ENCODE measurements around the gene NR4A1.

The NR4A1 gene

GRCh38 chr12:52083638-52083996, 32.4 kb downstream of the NR4A1 start:
- Histone ChIP-seq H3K36me3 (ENCODE audit: insufficient read depth, insufficient read length, low read length) (peaks cover 17% of the 10 kb centered on the region), H3K9ac (ENCODE audit: insufficient read length, low read depth) (no peak overlapping the region), H3K4me3 (ENCODE audit: insufficient read length, low read depth) (no peak overlapping the region), H3K9me3 (ENCODE audit: insufficient read depth, low read length) (no peaks in the 10 kb centered on the region), H3K4me1 (ENCODE audit: insufficient read depth, insufficient read length) (peaks cover 31% of the 10 kb centered on the region), H3K27me3 (ENCODE audit: insufficient read depth, insufficient read length) (no peaks in the 10 kb centered on the region)
- DNase-seq (ENCODE audit: low read depth, low spot score) = no peak
- no peak for TF ChIP-seq ZNF274 (IDR thresholded peaks at IDR 0.05; ENCODE audit: low read depth, low read length)
- TF ChIP-seq SUZ12 (IDR thresholded peaks at IDR 0.05; ENCODE audit: extremely low read depth, insufficient read depth, insufficient read length) = no peak
- TF ChIP-seq YY1 (IDR thresholded peaks at IDR 0.05; ENCODE audit: insufficient read depth, insufficient read length) = no peak

GRCh38 chr12:52084491-52085231, 33.4 kb downstream of the NR4A1 start:
- TF ChIP-seq SUZ12 (IDR thresholded peaks at IDR 0.05; ENCODE audit: extremely low read depth, insufficient read depth, insufficient read length) (no peak), ZNF274 (IDR thresholded peaks at IDR 0.05; ENCODE audit: low read depth, low read length) (no peak), YY1 (IDR thresholded peaks at IDR 0.05; ENCODE audit: insufficient read depth, insufficient read length) (no peak)
- no peak overlapping the region for H3K9ac ChIP-seq (ENCODE audit: insufficient read length, low read depth)
- H3K4me1 ChIP-seq (ENCODE audit: insufficient read depth, insufficient read length) = peaks cover 31% of the 10 kb centered on the region
- H3K4me3 ChIP-seq (ENCODE audit: insufficient read length, low read depth) = no peak overlapping the region
- H3K27me3 ChIP-seq (ENCODE audit: insufficient read depth, insufficient read length) = no peaks in the 10 kb centered on the region
- no peaks in the 10 kb centered on the region for H3K9me3 ChIP-seq (ENCODE audit: insufficient read depth, low read length)
- DNase-seq (ENCODE audit: low read depth, low spot score) = no peak
- H3K36me3 ChIP-seq (ENCODE audit: insufficient read depth, insufficient read length, low read length) = peaks cover 7% of the 10 kb centered on the region

- no peak for DNase-seq (ENCODE audit: low read depth, low spot score)
- Histone ChIP-seq H3K36me3 (ENCODE audit: insufficient read depth, insufficient read length, low read length) (no peaks in the 10 kb centered on the region), H3K4me3 (ENCODE audit: insufficient read length, low read depth) (no peak overlapping the region), H3K9ac (ENCODE audit: insufficient read length, low read depth) (no peak overlapping the region), H3K4me1 (ENCODE audit: insufficient read depth, insufficient read length) (peaks cover 29% of the 10 kb centered on the region), H3K9me3 (ENCODE audit: insufficient read depth, low read length) (no peaks in the 10 kb centered on the region), H3K27me3 (ENCODE audit: insufficient read depth, insufficient read length) (no peaks in the 10 kb centered on the region)
- no peak for TF ChIP-seq SUZ12 (IDR thresholded peaks at IDR 0.05; ENCODE audit: extremely low read depth, insufficient read depth, insufficient read length)
- TF ChIP-seq YY1 (IDR thresholded peaks at IDR 0.05; ENCODE audit: insufficient read depth, insufficient read length) = no peak
- no peak for TF ChIP-seq ZNF274 (IDR thresholded peaks at IDR 0.05; ENCODE audit: low read depth, low read length)
Observed at GRCh38 chr12:52085682-52086180, 34.5 kb downstream of the NR4A1 start.

- Histone ChIP-seq H3K36me3 (ENCODE audit: insufficient read depth, insufficient read length, low read length) (no peaks in the 10 kb centered on the region), H3K9ac (ENCODE audit: insufficient read length, low read depth) (no peak overlapping the region), H3K4me1 (ENCODE audit: insufficient read depth, insufficient read length) (peaks cover 24% of the 10 kb centered on the region), H3K4me3 (ENCODE audit: insufficient read length, low read depth) (no peak overlapping the region), H3K9me3 (ENCODE audit: insufficient read depth, low read length) (no peaks in the 10 kb centered on the region), H3K27me3 (ENCODE audit: insufficient read depth, insufficient read length) (no peaks in the 10 kb centered on the region)
- TF ChIP-seq SUZ12 (IDR thresholded peaks at IDR 0.05; ENCODE audit: extremely low read depth, insufficient read depth, insufficient read length) (no peak), ZNF274 (IDR thresholded peaks at IDR 0.05; ENCODE audit: low read depth, low read length) (no peak), YY1 (IDR thresholded peaks at IDR 0.05; ENCODE audit: insufficient read depth, insufficient read length) (no peak)
- no peak for DNase-seq (ENCODE audit: low read depth, low spot score)
Observed at GRCh38 chr12:52086366-52086765, 35.1 kb downstream of the NR4A1 start.

- no peak for TF ChIP-seq YY1 (IDR thresholded peaks at IDR 0.05; ENCODE audit: insufficient read depth, insufficient read length)
- no peak for TF ChIP-seq SUZ12 (IDR thresholded peaks at IDR 0.05; ENCODE audit: extremely low read depth, insufficient read depth, insufficient read length)
- Histone ChIP-seq H3K9ac (ENCODE audit: insufficient read length, low read depth) (no peak overlapping the region), H3K9me3 (ENCODE audit: insufficient read depth, low read length) (no peaks in the 10 kb centered on the region), H3K27me3 (ENCODE audit: insufficient read depth, insufficient read length) (no peaks in the 10 kb centered on the region), H3K36me3 (ENCODE audit: insufficient read depth, insufficient read length, low read length) (no peaks in the 10 kb centered on the region), H3K4me3 (ENCODE audit: insufficient read length, low read depth) (no peak overlapping the region), H3K4me1 (ENCODE audit: insufficient read depth, insufficient read length) (peaks cover 17% of the 10 kb centered on the region)
- DNase-seq (ENCODE audit: low read depth, low spot score) = no peak
Observed at GRCh38 chr12:52086944-52087835, 35.9 kb downstream of the NR4A1 start.

- no peak for DNase-seq (ENCODE audit: low read depth, low spot score)
- no peak for TF ChIP-seq SUZ12 (IDR thresholded peaks at IDR 0.05; ENCODE audit: extremely low read depth, insufficient read depth, insufficient read length)
- TF ChIP-seq YY1 (IDR thresholded peaks at IDR 0.05; ENCODE audit: insufficient read depth, insufficient read length) = no peak
- TF ChIP-seq ZNF274 (IDR thresholded peaks at IDR 0.05; ENCODE audit: low read depth, low read length) = no peak
- H3K4me3 ChIP-seq (ENCODE audit: insufficient read length, low read depth) = no peak overlapping the region
- no peaks in the 10 kb centered on the region for H3K9me3 ChIP-seq (ENCODE audit: insufficient read depth, low read length)
- H3K27me3 ChIP-seq (ENCODE audit: insufficient read depth, insufficient read length) = no peaks in the 10 kb centered on the region
- H3K4me1 ChIP-seq (ENCODE audit: insufficient read depth, insufficient read length) = peaks cover 8% of the 10 kb centered on the region
- H3K36me3 ChIP-seq (ENCODE audit: insufficient read depth, insufficient read length, low read length) = no peaks in the 10 kb centered on the region
- no peak overlapping the region for H3K9ac ChIP-seq (ENCODE audit: insufficient read length, low read depth)
Observed at GRCh38 chr12:52087961-52088820, 36.9 kb downstream of the NR4A1 start.

Data from NT2/D1 (cell line).